ENCODE data around the gene POLR2I. TPM values are rescaled to one million over a fixed set of nuclear protein-coding genes. Genes with fewer than 3 reads are reported as not detected.

The POLR2I gene
- total and polyA plus RNA-seq, 5 donors from 2014 or later, result 29.4 to 185 (median 156) TPM

DNA sequence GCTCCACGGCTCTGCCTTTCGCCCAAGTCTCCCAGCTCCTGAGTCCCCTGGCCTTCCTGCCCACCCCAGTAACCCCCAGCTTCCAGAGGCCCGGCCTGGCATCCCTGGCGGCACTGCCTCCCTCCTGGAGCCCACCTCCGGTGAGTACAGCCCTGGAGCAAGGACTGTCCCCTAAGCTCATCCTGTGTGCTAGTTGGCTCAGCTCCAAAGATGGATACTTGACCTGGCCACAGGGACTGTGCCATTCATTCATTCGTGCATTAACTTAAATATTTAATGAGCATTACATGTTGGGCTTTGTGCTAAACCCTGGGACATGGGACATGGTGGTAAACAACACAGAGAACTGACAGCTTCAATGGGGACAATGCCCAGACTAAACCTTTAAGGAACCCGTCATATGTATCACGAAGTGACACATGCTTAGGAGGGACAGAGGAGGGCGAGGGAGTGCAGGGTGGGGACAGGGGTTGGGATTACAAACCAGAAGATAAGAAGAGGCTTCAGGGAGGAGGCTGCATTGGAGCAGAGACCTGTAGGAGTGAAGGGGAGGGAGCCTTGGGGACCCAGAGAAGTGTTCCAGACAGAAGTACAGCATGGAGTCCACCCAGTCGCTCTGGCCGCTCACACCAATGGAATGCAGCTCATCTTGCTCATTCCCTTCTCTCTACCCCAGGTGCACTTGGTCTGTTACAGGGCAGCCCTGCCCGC is 10.7 kb downstream of the POLR2I start:
- peak overlapping the region in 2 of 3 donors; percentile 62 to 69 for H3K27ac Mint-ChIP-seq
- H3K36me3 ChIP-seq (ENCODE audit: control insufficient read depth, insufficient read depth, low read length), result no peaks in the 10 kb centered on the region

DNA sequence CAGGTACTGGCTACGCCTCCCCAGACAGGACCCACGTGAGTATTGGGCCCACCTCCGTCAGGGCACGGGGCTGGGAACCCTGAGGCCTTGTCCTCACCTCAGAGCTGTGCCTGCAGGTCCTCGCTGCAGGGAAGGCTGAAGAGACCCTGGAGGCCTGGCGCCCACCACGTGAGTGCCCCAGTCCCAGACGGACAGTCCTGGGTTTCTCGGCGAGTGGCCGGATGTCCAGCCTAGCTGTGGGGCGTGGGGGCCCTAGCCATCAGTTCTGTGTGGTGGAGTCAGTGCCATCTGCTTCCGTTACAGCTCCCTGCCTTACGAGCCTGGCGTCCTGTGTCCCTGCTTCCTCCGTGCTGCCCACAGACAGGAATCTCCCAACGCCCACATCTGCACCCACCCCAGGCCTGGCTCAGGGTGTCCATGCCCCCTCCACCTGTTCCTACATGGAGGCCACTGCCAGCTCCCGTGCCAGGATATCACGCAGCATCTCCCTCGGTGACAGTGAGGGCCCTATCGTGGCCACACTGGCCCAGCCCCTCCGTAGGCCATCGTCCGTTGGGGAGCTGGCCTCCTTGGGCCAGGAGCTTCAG is 11.5 kb downstream of the POLR2I start:
- Histone ChIP-seq H3K4me1 (ENCODE audit: control insufficient read depth, insufficient read depth, low read length, poor library complexity, severe bottlenecking) (no peaks in the 10 kb centered on the region), H3K27me3 (ENCODE audit: control insufficient read depth, insufficient read depth, low read length) (no peaks in the 10 kb centered on the region), H3K4me3 (ENCODE audit: low read depth, low read length) (no peak overlapping the region), H3K9me3 (ENCODE audit: control insufficient read depth in 2 of 2, low read length in 2 of 2) (no peaks in the 10 kb centered on the region), H3K36me3 (ENCODE audit: control insufficient read depth, insufficient read depth, low read length) (no peaks in the 10 kb centered on the region), H3K27ac (ENCODE audit: insufficient read depth, low read length, poor library complexity, severe bottlenecking) (no peak overlapping the region)
- no peak for DNase-seq
- Mint-ChIP-seq H3K4me3 (no peak overlapping the region), H3K27me3 (no peaks in the 10 kb centered on the region), H3K36me3 (no peaks in the 10 kb centered on the region), H3K27ac (peak overlapping the region in 1 of 3 donors; percentile 51), H3K9me3 (no peaks in the 10 kb centered on the region), H3K4me1 (peaks cover 0 to 2% (median 1%) of the 10 kb centered on the region in 4 donors)
- no peak for ATAC-seq (ENCODE audit: low read depth in 2 of 2)

More for the DNA sequence above, 10.7 kb downstream of the POLR2I start:
- Histone ChIP-seq H3K4me1 (ENCODE audit: control insufficient read depth, insufficient read depth, low read length, poor library complexity, severe bottlenecking) (no peaks in the 10 kb centered on the region), H3K9me3 (ENCODE audit: control insufficient read depth in 2 of 2, low read length in 2 of 2) (no peaks in the 10 kb centered on the region), H3K27ac (ENCODE audit: insufficient read depth, low read length, poor library complexity, severe bottlenecking) (no peak overlapping the region), H3K4me3 (ENCODE audit: low read depth, low read length) (no peak overlapping the region), H3K27me3 (ENCODE audit: control insufficient read depth, insufficient read depth, low read length) (no peaks in the 10 kb centered on the region)
- Mint-ChIP-seq H3K9me3 (no peaks in the 10 kb centered on the region), H3K4me3 (peak overlapping the region in 1 of 4 donors; percentile 58), H3K4me1 (peaks cover 0 to 2% (median 1%) of the 10 kb centered on the region in 4 donors), H3K36me3 (no peaks in the 10 kb centered on the region), H3K27me3 (no peaks in the 10 kb centered on the region)
- ATAC-seq (ENCODE audit: low read depth in 2 of 2), result no peak
- DNase-seq, result no peak

DNA sequence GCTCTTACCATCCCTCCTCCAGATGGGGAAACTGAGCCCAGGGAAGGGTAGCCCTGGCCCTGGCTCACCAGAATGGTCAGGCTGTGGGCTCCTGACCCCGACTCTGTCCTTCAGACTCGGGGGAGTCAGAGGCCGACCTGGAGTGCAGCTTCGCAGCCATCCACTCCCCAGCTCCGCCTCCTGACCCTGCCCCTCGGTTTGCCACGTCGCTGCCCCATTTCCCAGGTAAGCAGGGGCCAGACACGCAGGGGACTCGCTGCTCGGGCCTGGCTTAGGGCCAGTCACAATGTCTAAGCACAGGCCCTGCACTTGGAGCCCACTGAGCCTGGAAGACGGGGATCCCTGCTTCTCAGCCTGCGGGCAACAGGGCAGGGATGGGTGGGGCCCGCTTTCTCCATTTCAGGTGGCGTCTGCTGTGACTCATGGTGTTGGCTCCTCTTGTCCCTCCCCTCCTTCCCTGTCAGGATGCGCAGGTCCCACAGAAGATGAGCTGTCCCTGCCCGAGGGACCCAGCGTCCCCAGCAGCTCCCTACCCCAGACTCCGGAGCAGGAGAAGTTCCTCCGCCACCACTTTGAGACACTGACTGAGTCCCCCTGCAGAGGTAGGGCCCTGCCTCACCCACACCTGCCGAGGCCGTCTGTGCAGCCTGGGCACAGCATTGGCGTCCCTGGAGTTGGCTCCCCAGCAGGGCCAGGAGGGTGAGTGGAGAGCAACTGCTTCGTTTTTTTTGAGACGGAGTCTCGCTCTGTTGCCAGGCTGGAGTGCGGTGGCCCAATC is 12.9 kb downstream of the POLR2I start:
- Mint-ChIP-seq H3K27ac (no peak overlapping the region), H3K36me3 (peaks cover 6% of the 10 kb centered on the region), H3K4me1 (peaks cover 0 to 2% (median 1%) of the 10 kb centered on the region in 4 donors), H3K9me3 (no peaks in the 10 kb centered on the region), H3K4me3 (no peak overlapping the region), H3K27me3 (no peaks in the 10 kb centered on the region)
- H3K36me3 ChIP-seq (ENCODE audit: control insufficient read depth, insufficient read depth, low read length), result no peaks in the 10 kb centered on the region
- ATAC-seq (ENCODE audit: low read depth in 2 of 2) (peak in 1 of 2 donors; percentile 21), DNase-seq (no peak)
- H3K27ac ChIP-seq (ENCODE audit: insufficient read depth, low read length, poor library complexity, severe bottlenecking), result no peak overlapping the region
- no peaks in the 10 kb centered on the region for H3K27me3 ChIP-seq (ENCODE audit: control insufficient read depth, insufficient read depth, low read length)
- no peaks in the 10 kb centered on the region for H3K4me1 ChIP-seq (ENCODE audit: control insufficient read depth, insufficient read depth, low read length, poor library complexity, severe bottlenecking)
- H3K4me3 ChIP-seq (ENCODE audit: low read depth, low read length), result no peak overlapping the region
- no peaks in the 10 kb centered on the region for H3K9me3 ChIP-seq (ENCODE audit: control insufficient read depth in 2 of 2, low read length in 2 of 2)

DNA sequence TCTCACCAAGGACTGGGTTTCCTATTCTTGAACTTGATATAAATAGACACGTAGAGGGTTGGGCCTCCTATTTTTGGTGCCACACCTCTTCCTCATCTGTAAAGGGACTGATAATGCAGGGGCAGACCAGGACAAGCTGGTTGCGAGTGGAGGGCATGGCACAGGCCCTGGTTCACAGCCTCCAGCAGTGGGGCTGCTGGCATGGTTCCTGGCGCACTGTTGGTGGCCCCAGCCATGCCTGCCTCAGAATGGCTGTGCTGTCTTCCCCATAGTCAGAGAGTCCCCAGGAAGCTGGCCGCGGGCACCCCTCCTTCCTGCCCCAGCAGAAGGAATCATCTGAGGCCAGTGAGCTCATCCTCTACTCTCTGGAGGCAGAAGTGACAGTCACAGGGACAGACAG is 14.2 kb downstream of the POLR2I start:
- peak overlapping the region in 1 of 3 donors; percentile 87 for H3K27ac Mint-ChIP-seq
- ATAC-seq (ENCODE audit: low read depth in 2 of 2) (no peak), DNase-seq (no peak)

DNA sequence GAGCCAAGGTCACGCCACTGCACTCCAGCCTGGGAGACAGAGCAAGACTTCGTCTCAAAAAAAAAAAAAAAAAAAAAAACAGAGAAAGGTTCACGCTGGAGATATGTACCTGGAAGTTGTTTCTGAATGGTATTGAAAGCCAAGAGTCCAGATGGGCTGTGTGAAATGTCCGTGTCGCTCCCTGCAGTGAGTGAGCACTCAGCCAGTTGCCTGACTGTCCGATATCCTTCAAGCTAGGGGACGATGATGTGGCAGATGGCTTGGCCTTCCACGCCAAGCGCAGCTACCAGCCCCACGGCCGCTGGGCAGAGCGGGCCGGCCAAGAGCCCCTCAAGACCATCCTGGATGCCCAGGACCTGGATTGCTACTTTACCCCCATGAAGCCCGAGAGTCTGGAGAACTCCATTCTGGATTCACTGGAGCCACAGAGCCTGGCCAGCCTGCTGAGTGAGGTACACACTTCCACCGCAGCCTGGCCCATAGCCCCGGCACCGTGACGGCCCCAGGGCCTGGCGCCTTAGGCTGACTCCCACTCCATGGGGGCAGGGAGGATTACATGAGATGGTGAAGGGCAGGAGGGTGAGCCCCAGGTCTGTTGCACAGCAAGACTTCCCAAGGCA is 15.4 kb downstream of the POLR2I start:
- H3K9me3 ChIP-seq (ENCODE audit: control insufficient read depth in 2 of 2, low read length in 2 of 2), result no peaks in the 10 kb centered on the region
- DNase-seq (no peak), ATAC-seq (ENCODE audit: low read depth in 2 of 2) (no peak)
- no peaks in the 10 kb centered on the region for H3K27me3 ChIP-seq (ENCODE audit: control insufficient read depth, insufficient read depth, low read length)
- H3K4me3 ChIP-seq (ENCODE audit: low read depth, low read length), result no peak overlapping the region
- Mint-ChIP-seq H3K4me3 (no peak overlapping the region), H3K27ac (no peak overlapping the region), H3K4me1 (no peaks in the 10 kb centered on the region), H3K27me3 (no peaks in the 10 kb centered on the region), H3K36me3 (peaks cover 8% of the 10 kb centered on the region), H3K9me3 (no peaks in the 10 kb centered on the region)
- no peaks in the 10 kb centered on the region for H3K4me1 ChIP-seq (ENCODE audit: control insufficient read depth, insufficient read depth, low read length, poor library complexity, severe bottlenecking)
- H3K27ac ChIP-seq (ENCODE audit: insufficient read depth, low read length, poor library complexity, severe bottlenecking), result no peak overlapping the region
- H3K36me3 ChIP-seq (ENCODE audit: control insufficient read depth, insufficient read depth, low read length), result no peaks in the 10 kb centered on the region

More for the DNA sequence above, 14.2 kb downstream of the POLR2I start:
- no peak overlapping the region for H3K4me3 Mint-ChIP-seq
- no peaks in the 10 kb centered on the region for H3K36me3 ChIP-seq (ENCODE audit: control insufficient read depth, insufficient read depth, low read length)
- H3K27me3 Mint-ChIP-seq, result no peaks in the 10 kb centered on the region
- no peaks in the 10 kb centered on the region for H3K9me3 ChIP-seq (ENCODE audit: control insufficient read depth in 2 of 2, low read length in 2 of 2)
- H3K27me3 ChIP-seq (ENCODE audit: control insufficient read depth, insufficient read depth, low read length), result no peaks in the 10 kb centered on the region
- peaks cover 8% of the 10 kb centered on the region for H3K36me3 Mint-ChIP-seq
- no peak overlapping the region for H3K27ac ChIP-seq (ENCODE audit: insufficient read depth, low read length, poor library complexity, severe bottlenecking)
- H3K9me3 Mint-ChIP-seq, result no peaks in the 10 kb centered on the region
- no peaks in the 10 kb centered on the region for H3K4me1 ChIP-seq (ENCODE audit: control insufficient read depth, insufficient read depth, low read length, poor library complexity, severe bottlenecking)
- no peak overlapping the region for H3K4me3 ChIP-seq (ENCODE audit: low read depth, low read length)
- no peaks in the 10 kb centered on the region for H3K4me1 Mint-ChIP-seq

DNA sequence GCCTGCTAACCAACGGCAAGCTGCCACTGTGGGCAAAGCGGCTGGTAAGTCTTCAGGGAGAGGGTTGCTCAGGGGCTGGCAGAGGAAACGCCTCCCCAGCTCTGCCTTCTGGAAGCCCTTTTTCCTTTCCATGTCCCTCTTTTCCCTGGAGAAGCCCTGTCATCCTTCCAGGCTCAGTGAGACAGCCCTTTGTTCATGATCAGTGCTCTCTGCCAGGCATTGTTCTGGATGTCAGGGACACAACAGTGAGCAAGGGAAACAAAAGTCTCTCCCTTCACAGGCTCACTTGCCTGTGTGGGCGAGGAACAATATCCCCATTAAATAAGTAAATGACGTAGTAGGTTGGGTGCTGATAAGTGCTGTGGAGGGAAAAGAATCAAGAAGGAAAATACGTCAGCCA is 17.6 kb downstream of the POLR2I start:
- Histone ChIP-seq H3K9me3 (ENCODE audit: control insufficient read depth in 2 of 2, low read length in 2 of 2) (no peaks in the 10 kb centered on the region), H3K27ac (ENCODE audit: insufficient read depth, low read length, poor library complexity, severe bottlenecking) (no peak overlapping the region), H3K4me3 (ENCODE audit: low read depth, low read length) (no peak overlapping the region), H3K4me1 (ENCODE audit: control insufficient read depth, insufficient read depth, low read length, poor library complexity, severe bottlenecking) (no peaks in the 10 kb centered on the region), H3K27me3 (ENCODE audit: control insufficient read depth, insufficient read depth, low read length) (no peaks in the 10 kb centered on the region), H3K36me3 (ENCODE audit: control insufficient read depth, insufficient read depth, low read length) (no peaks in the 10 kb centered on the region)
- DNase-seq (no peak), ATAC-seq (ENCODE audit: low read depth in 2 of 2) (no peak)
- Mint-ChIP-seq H3K4me1 (peaks cover 0 to 15% (median 6%) of the 10 kb centered on the region in 4 donors), H3K9me3 (no peaks in the 10 kb centered on the region), H3K27me3 (no peaks in the 10 kb centered on the region), H3K27ac (peak overlapping the region in 1 of 3 donors; percentile 31), H3K36me3 (peaks cover 8% of the 10 kb centered on the region), H3K4me3 (no peak overlapping the region)

DNA sequence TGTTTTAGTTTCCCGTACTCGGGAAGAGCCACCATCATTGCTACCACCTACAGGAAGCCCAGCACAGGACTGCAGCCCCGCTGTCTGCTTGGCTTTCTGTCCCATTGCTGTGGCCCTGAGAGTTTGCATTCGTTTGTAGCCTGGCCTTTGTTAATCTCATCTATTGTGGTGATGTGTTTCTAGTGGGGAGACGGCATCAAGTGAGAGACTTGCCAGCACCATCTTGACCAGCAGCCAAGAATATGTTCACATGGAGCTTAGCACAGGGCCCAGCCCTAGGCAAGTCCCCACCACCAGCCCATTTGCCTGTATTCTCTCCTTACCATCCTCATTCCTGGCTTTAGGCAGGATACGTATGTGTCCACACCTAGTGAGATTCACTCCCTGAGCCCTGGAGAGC is 21.0 kb downstream of the POLR2I start:
- Histone ChIP-seq H3K9me3 (ENCODE audit: control insufficient read depth in 2 of 2, low read length in 2 of 2) (no peaks in the 10 kb centered on the region), H3K27me3 (ENCODE audit: control insufficient read depth, insufficient read depth, low read length) (no peaks in the 10 kb centered on the region), H3K36me3 (ENCODE audit: control insufficient read depth, insufficient read depth, low read length) (no peaks in the 10 kb centered on the region), H3K27ac (ENCODE audit: insufficient read depth, low read length, poor library complexity, severe bottlenecking) (no peak overlapping the region), H3K4me1 (ENCODE audit: control insufficient read depth, insufficient read depth, low read length, poor library complexity, severe bottlenecking) (no peaks in the 10 kb centered on the region), H3K4me3 (ENCODE audit: low read depth, low read length) (no peak overlapping the region)
- Mint-ChIP-seq H3K27ac (peak overlapping the region in 2 of 3 donors; percentile 47 to 78), H3K4me1 (peaks cover 0 to 15% (median 6%) of the 10 kb centered on the region in 4 donors), H3K36me3 (peaks cover 10% of the 10 kb centered on the region), H3K27me3 (no peaks in the 10 kb centered on the region), H3K9me3 (no peaks in the 10 kb centered on the region), H3K4me3 (no peak overlapping the region)
- DNase-seq (no peak), ATAC-seq (ENCODE audit: low read depth in 2 of 2) (no peak)
